Uterus (tissue), 4 donors: Measurements from ENCODE around the gene DCC. TPM values are rescaled to one million over a fixed set of nuclear protein-coding genes. Genes with fewer than 3 reads are reported as not detected.

ENCODE experiments used
- DNase-seq, 2 donors: peaks; one replicate each; pipeline ENCODE4 v3.0.0-alpha.2; 2019 to 2020
- H3K27ac ChIP-seq, 2 donors: fragments of 200-600 bp; sonication (generic); 1 replicate in 1 of 2; 2 replicates in 1 of 2; pipeline ENCODE4 v1.5.1; 2016 to 2018
- H3K27me3 ChIP-seq, 2 donors: fragments of 200-600 bp; sonication (generic); one replicate each; pipeline ENCODE4 v1.5.1; 2018 to 2019; ENCODE audit warnings: control low read depth in 1 of 2
- H3K36me3 ChIP-seq, 2 donors: fragments of 200-600 bp; sonication (generic); one replicate each; pipeline ENCODE4 v1.5.1; 2019; ENCODE audit warnings: control low read depth in 1 of 2
- H3K4me1 ChIP-seq, 2 donors: fragments of 200-600 bp; sonication (generic); one replicate each; pipeline ENCODE4 v1.5.1; 2018 to 2019; ENCODE audit warnings: control low read depth in 1 of 2
- H3K4me3 ChIP-seq, 2 donors: fragments of 200-600 bp; sonication (generic); 1 replicate in 1 of 2; 2 replicates in 1 of 2; pipeline ENCODE4 v1.5.1; 2018 to 2019; ENCODE audit warnings: mild to moderate bottlenecking in 1 of 2
- H3K9me3 ChIP-seq, 2 donors: fragments of 200-600 bp; sonication (generic); one replicate each; pipeline ENCODE4 v1.5.1; 2019; ENCODE audit warnings: control low read depth in 1 of 2
- POLR2A ChIP-seq, 2 donors: fragments of 450-650 bp; IDR thresholded peaks; one replicate each; pipeline ENCODE4 v1.6.1; 2016; ENCODE audit warnings: antibody characterized with exemption in 2 of 2, mild to moderate bottlenecking in 1 of 2, moderate library complexity in 1 of 2
- intact Hi-C: fragments of 100-400 bp; cut with DNase I; formaldehyde crosslinking; loops from one replicate; pipeline ENCODE4 v1.15.1; 2023; ENCODE audit warnings: low total_unique reads
- total RNA-seq, 4 donors: library from RNA; depleted of rRNA in 3 of 4; stranded (reverse); fragments of >200 nt in 3 of 4; gene quantifications; one replicate each; pipeline versions ENCODE4 v1.1.0 to v1.2.4, GENCODE V29; 2014 to 2023
- TF ChIP-seq, protein P1 (sequence below), 4 experiments: fragments of 200-600 bp in 2 of 4; fragments of 450-650 bp in 2 of 4; sonication (generic) in 2 of 4; IDR thresholded peaks; one replicate each; pipeline ENCODE4 v1.5.1; 2016 to 2019; ENCODE audit warnings: antibody characterized with exemption in 4 of 4, mild to moderate bottlenecking in 2 of 4, moderate library complexity in 1 of 4
- donor health status: DM: yes; HTN: yes; CAD: no.

The DCC gene
- total RNA-seq, 4 donors from 2014 or later, result 0.40 to 3.2 TPM; not detected in 2

DNA sequence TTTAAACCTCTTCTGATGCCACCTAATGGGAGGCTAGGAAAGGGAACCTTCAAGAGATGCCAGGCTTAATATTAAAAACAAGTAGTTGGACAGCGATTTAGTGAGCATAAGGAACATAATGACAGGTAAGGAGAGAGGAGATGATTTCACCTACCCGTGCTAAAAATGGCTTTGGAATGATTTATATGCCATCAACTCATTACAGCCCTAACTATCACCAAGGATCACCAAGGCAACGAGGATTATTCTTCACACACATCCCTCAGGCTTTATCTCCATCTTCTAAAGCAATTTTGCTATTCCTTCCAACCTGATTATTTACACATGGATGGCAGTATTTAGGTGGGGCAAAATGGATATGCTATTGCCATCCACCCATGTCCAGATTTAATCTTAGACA lies 237.8 kb downstream of the DCC start:
- intact Hi-C loops, result no loop called here

DNA sequence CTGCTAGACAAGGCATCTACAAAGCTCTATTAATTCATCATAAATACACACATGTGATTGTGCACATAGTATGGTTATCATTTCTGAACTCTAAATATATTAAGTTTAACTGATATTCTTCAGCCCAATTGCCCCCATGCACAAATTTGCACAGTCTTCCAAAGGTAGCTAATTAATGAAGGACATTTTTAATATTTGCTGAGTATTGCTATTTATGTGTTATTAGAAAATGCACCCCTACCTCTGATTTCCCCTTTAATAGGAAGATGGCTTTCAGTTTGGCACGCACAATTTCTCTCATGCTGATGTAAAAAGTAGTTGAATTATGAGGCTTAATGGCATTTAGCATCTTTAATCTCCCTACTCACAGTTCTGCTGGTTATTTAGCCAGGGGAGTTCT lies 242.1 kb downstream of the DCC start:
- Histone ChIP-seq H3K9me3 (no peaks in the 10 kb centered on the region), H3K27me3 (no peaks in the 10 kb centered on the region), H3K36me3 (no peaks in the 10 kb centered on the region), H3K4me3 (no peak overlapping the region), H3K4me1 (no peaks in the 10 kb centered on the region), H3K27ac (no peak overlapping the region)
- intact Hi-C loops, result no loop called here
- no peak for DNase-seq
- TF ChIP-seq, protein P1, sequence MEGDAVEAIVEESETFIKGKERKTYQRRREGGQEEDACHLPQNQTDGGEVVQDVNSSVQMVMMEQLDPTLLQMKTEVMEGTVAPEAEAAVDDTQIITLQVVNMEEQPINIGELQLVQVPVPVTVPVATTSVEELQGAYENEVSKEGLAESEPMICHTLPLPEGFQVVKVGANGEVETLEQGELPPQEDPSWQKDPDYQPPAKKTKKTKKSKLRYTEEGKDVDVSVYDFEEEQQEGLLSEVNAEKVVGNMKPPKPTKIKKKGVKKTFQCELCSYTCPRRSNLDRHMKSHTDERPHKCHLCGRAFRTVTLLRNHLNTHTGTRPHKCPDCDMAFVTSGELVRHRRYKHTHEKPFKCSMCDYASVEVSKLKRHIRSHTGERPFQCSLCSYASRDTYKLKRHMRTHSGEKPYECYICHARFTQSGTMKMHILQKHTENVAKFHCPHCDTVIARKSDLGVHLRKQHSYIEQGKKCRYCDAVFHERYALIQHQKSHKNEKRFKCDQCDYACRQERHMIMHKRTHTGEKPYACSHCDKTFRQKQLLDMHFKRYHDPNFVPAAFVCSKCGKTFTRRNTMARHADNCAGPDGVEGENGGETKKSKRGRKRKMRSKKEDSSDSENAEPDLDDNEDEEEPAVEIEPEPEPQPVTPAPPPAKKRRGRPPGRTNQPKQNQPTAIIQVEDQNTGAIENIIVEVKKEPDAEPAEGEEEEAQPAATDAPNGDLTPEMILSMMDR (IDR thresholded peaks at IDR 0.05), result no peak
- no peak for TF ChIP-seq POLR2A (IDR thresholded peaks at IDR 0.05)

More for the DNA sequence above, 237.8 kb downstream of the DCC start:
- Histone ChIP-seq H3K36me3 (no peaks in the 10 kb centered on the region), H3K4me1 (no peaks in the 10 kb centered on the region), H3K27me3 (peaks cover 0 to 3% of the 10 kb centered on the region in 2 donors), H3K4me3 (no peak overlapping the region), H3K27ac (no peak overlapping the region), H3K9me3 (no peaks in the 10 kb centered on the region)
- TF ChIP-seq, protein P1 (IDR thresholded peaks at IDR 0.05), result no peak
- TF ChIP-seq POLR2A (IDR thresholded peaks at IDR 0.05), result no peak
- DNase-seq, result no peak

DNA sequence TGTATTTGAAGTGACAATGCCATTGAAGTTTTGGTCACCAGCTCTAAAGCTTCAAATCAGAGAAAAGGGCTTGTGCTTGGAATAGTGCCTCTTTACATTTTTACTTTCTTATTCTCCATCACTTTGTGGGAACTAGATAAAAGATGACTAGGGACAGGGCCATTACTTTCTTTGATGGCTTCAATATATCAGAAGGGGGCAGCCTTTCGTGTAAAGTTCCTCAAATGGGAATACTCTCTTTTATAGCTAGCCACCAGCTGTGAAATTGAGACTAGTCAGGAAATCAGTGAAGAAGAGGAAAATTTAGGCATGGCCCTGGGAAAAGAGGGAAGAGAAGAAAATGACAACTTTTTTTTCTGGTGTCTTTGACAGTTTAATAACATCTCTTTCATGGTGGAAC lies 242.5 kb downstream of the DCC start:
- Histone ChIP-seq H3K4me3 (no peak overlapping the region), H3K36me3 (no peaks in the 10 kb centered on the region), H3K9me3 (no peaks in the 10 kb centered on the region), H3K27me3 (no peaks in the 10 kb centered on the region), H3K4me1 (no peaks in the 10 kb centered on the region), H3K27ac (no peak overlapping the region)
- intact Hi-C loops, result no loop called here
- no peak for DNase-seq
- no peak for TF ChIP-seq POLR2A (IDR thresholded peaks at IDR 0.05)
- TF ChIP-seq, protein P1 (IDR thresholded peaks at IDR 0.05), result no peak

DNA sequence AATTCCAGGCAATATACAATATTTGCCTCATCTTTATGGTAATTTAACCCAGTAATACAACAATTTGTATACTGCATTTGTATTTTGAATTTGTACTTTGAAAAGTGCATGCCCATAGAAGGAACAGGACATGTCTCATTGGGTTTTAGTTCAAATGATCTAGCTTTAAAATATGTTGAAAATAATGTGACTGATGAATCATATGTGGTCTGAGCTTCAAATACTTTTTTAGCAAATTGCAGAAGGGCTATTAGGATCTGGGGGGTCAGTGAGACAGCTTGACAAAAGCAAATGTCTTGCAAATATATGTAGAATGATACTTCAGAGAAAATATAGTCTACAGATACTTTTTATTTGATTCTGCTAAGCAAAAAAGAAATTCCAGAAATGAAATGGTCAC lies 248.9 kb downstream of the DCC start:
- Histone ChIP-seq H3K27ac (no peak overlapping the region), H3K36me3 (no peaks in the 10 kb centered on the region), H3K4me1 (no peaks in the 10 kb centered on the region), H3K27me3 (no peaks in the 10 kb centered on the region), H3K4me3 (no peak overlapping the region), H3K9me3 (no peaks in the 10 kb centered on the region)
- DNase-seq, result no peak
- TF ChIP-seq POLR2A (IDR thresholded peaks at IDR 0.05), result no peak
- TF ChIP-seq, protein P1 (IDR thresholded peaks at IDR 0.05), result no peak
- intact Hi-C loops, result no loop called here

DNA sequence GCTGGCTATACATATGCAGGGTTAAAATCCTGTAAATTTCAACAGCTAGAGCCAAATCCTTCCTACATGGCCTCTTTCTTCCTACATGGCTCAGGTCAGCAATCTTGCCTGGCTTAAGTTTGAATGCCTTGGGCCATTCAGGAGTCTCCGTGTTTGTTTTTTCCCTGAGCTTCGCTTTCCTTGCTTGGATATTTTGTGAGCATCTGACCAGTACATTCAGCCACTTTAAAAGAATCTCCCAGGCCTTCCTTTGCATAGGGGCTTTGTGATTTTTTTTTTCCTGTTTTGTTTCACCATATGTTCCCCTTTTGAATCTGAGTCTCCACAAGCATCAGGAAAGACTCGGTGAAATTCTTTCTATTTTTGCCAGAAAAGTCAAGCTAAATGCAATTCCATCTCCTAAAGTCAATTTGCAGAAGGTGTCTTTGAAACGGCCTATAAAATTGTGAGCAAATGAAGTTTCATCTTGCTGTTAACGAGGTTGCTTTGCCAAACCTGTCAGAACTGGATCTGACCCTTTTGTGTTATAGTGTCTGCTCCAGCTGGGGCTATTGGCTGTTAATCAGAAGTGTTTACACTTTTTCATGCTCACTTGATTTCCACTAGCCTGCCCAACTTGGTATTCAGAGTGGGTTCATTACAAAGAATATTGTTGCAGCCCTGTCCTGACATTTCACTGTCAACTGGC lies 256.9 kb downstream of the DCC start:
- intact Hi-C loops, result no loop called here
- no peak for TF ChIP-seq POLR2A (IDR thresholded peaks at IDR 0.05)
- no peak overlapping the region for H3K27ac ChIP-seq
- no peak for DNase-seq
- H3K4me1 ChIP-seq, result no peaks in the 10 kb centered on the region
- no peaks in the 10 kb centered on the region for H3K36me3 ChIP-seq
- no peaks in the 10 kb centered on the region for H3K9me3 ChIP-seq
- H3K27me3 ChIP-seq, result no peaks in the 10 kb centered on the region
- no peak overlapping the region for H3K4me3 ChIP-seq
